GM12878 (cell line): Measurements from ENCODE around the gene REXO1. TPM values are rescaled to one million over a fixed set of nuclear protein-coding genes. Genes with fewer than 3 reads are reported as not detected.

Experiments
- ATF2 ChIP-seq: IDR thresholded peaks from 2 replicates; pipeline ENCODE4 v1.6.1; 2012; ENCODE audit warnings: low read length, inconsistent platforms
- BACH1 ChIP-seq: fragments of 450-650 bp; IDR thresholded peaks from 2 replicates; pipeline ENCODE4 v1.6.1; 2017; ENCODE audit warnings: mild to moderate bottlenecking, borderline replicate concordance
- BCL11A ChIP-seq: IDR thresholded peaks from 2 replicates; pipeline ENCODE4 v1.6.1; 2011; ENCODE audit warnings: low read depth, low read length
- BHLHE40 ChIP-seq, 2 experiments: fragments of 450-650 bp in 1 of 2; IDR thresholded peaks; 2 replicates each; pipeline ENCODE4 v1.6.1; 2011 to 2017; ENCODE audit warnings: low read depth in 2 of 2, borderline replicate concordance in 1 of 2, improper control_type of control experiment in 1 of 2, low read length in 1 of 2, mild to moderate bottlenecking in 1 of 2
- CEBPZ ChIP-seq: fragments of 150-350 bp; IDR thresholded peaks from 2 replicates; pipeline ENCODE4 v1.6.1; 2016; ENCODE audit warnings: low read depth, low read length
- GATAD2B ChIP-seq: fragments of 450-650 bp; conservative IDR thresholded peaks from 2 replicates; pipeline ENCODE4 v1.6.1; 2017; ENCODE audit warnings: low read depth, mild to moderate bottlenecking, moderate library complexity
- IKZF1 ChIP-seq: fragments of 450-650 bp; conservative IDR thresholded peaks from 2 replicates; pipeline ENCODE4 v1.6.1; 2017; ENCODE audit warnings: antibody characterized with exemption, mild to moderate bottlenecking
- MEF2A ChIP-seq: IDR thresholded peaks from 2 replicates; pipeline ENCODE4 v1.6.1; 2011; ENCODE audit warnings: low read depth, mild to moderate bottlenecking, low read length, moderate library complexity; ENCODE audit not compliant: insufficient read depth
- MLLT1 ChIP-seq: fragments of 450-650 bp; IDR thresholded peaks from 2 replicates; pipeline ENCODE4 v1.6.1; 2016; ENCODE audit warnings: mild to moderate bottlenecking
- MTA2 ChIP-seq: fragments of 450-650 bp; IDR thresholded peaks from 2 replicates; pipeline ENCODE4 v1.6.1; 2016; ENCODE audit warnings: low read depth, mild to moderate bottlenecking, moderate library complexity
- NBN ChIP-seq: fragments of 450-650 bp; IDR thresholded peaks from 2 replicates; pipeline ENCODE4 v1.6.1; 2016
- NRF1 ChIP-seq: conservative IDR thresholded peaks from 2 replicates; pipeline ENCODE4 v1.6.1; 2011; ENCODE audit warnings: mild to moderate bottlenecking, low read depth, low read length, improper control_type of control experiment
- RAD51 ChIP-seq: fragments of 450-650 bp; IDR thresholded peaks from 2 replicates; pipeline ENCODE4 v1.6.1; 2016; ENCODE audit warnings: moderate library complexity, mild to moderate bottlenecking, inconsistent platforms
- RB1 ChIP-seq: fragments of 450-650 bp; formaldehyde crosslinking; IDR thresholded peaks from 2 replicates; pipeline ENCODE4 v1.6.1; 2017; ENCODE audit warnings: mild to moderate bottlenecking, borderline replicate concordance
- RELA ChIP-seq: fragments of 450-650 bp; IDR thresholded peaks from 2 replicates; pipeline ENCODE4 v1.8.0; 2014; ENCODE audit warnings: borderline replicate concordance; ENCODE audit not compliant: partially characterized antibody
- SP1 ChIP-seq: IDR thresholded peaks from one replicate; pipeline ENCODE4 v1.6.1; 2011; ENCODE audit warnings: low read depth, low read length
- SPI1 ChIP-seq: IDR thresholded peaks from 2 replicates; pipeline ENCODE4 v1.6.1; 2011; ENCODE audit warnings: low read depth, mild to moderate bottlenecking, low read length, moderate library complexity, borderline replicate concordance; ENCODE audit not compliant: insufficient read depth
- SREBF2 ChIP-seq: IDR thresholded peaks from 2 replicates; pipeline ENCODE4 v1.6.1; 2012; ENCODE audit warnings: mild to moderate bottlenecking, low read length
- ZNF274 ChIP-seq: IDR thresholded peaks from one replicate; pipeline ENCODE4 v1.8.0; 2011; ENCODE audit not compliant: insufficient read length, insufficient read depth
- polyA plus RNA-seq, 11 experiments: library from polyadenylated mRNA; depleted of rRNA in 4 of 11; unstranded in 6 of 11; stranded (reverse) in 5 of 11; fragments of >200 nt; fragmentation: Nextera tagmentation in 4 of 11; fragmentation: Illumina TruSeq in 1 of 11; extraction: Ambion mirVana in 4 of 11; extraction: Trizol in 1 of 11; gene quantifications; 1 replicate in 1 of 11; 2 replicates in 10 of 11; pipeline versions ENCODE4 v1.2.1 to v1.2.3, GENCODE V29; 2011 to 2016; ENCODE audit warnings: inconsistent platforms in 2 of 11, missing spikeins in 2 of 11, low read depth in 1 of 11
- total RNA-seq, 4 experiments: library from RNA; depleted of rRNA in 3 of 4; stranded (reverse); fragments of >200 nt in 3 of 4; fragmentation: Illumina TruSeq in 1 of 4; extraction: Trizol in 1 of 4; gene quantifications; 2 replicates each; pipeline versions ENCODE4 v1.2.1 to v1.2.3, GENCODE V29; 2013 to 2021
- TF ChIP-seq, protein P1 (sequence below): fragments of 450-650 bp; IDR thresholded peaks from 2 replicates; pipeline ENCODE4 v1.6.1; 2017; ENCODE audit warnings: mild to moderate bottlenecking, moderate library complexity

REXO1 gene
- total and polyA plus RNA-seq, 10 of the 15 experiments (the other 5 are each of a cell fraction or from before 2014, with no cell fraction given): 0.03 to 45.2 (median 8.4) TPM

DNA sequence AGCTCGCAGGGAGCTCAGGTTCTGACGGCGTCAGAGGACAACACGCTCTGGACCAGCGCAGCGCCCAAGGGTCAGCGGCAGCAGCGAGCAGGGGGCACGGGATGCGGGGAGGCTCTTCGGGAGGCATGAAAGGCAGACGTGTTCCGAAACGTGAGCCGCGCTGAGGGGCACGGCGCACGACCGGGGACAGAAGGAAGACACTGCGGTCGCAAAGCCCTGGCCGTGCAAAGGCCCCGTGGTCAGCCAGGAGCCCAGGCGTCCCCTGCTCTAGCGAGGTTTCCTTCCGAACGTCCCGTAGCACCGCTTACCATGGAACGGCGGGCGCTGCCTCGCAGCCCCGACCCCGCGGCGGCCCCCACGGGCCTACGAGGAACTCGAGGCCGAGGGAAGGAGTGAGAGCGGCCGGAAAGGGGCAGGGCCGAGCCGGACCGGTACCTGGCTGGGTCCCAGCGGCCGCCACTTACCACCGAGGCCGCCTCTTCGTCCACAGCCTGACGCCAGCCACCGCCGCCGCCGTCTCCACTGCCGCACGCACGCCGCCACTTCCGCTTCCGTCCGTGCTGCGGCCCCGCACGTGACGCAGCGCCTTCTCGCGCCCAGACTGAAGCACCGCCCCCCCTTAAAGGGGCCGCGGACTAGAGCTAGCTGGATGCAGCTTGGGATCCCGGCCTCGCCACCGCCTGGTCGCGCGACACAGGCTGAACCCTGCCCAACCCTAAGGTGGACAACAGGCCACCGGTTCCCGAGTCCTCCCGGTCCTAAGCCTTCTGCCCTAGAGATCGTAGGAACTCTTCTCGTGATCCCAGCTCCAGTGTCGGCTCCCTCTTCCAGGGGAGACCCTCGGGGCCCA, 27.6 kb upstream of the REXO1 start (continued):
- TF ChIP-seq, protein P1, sequence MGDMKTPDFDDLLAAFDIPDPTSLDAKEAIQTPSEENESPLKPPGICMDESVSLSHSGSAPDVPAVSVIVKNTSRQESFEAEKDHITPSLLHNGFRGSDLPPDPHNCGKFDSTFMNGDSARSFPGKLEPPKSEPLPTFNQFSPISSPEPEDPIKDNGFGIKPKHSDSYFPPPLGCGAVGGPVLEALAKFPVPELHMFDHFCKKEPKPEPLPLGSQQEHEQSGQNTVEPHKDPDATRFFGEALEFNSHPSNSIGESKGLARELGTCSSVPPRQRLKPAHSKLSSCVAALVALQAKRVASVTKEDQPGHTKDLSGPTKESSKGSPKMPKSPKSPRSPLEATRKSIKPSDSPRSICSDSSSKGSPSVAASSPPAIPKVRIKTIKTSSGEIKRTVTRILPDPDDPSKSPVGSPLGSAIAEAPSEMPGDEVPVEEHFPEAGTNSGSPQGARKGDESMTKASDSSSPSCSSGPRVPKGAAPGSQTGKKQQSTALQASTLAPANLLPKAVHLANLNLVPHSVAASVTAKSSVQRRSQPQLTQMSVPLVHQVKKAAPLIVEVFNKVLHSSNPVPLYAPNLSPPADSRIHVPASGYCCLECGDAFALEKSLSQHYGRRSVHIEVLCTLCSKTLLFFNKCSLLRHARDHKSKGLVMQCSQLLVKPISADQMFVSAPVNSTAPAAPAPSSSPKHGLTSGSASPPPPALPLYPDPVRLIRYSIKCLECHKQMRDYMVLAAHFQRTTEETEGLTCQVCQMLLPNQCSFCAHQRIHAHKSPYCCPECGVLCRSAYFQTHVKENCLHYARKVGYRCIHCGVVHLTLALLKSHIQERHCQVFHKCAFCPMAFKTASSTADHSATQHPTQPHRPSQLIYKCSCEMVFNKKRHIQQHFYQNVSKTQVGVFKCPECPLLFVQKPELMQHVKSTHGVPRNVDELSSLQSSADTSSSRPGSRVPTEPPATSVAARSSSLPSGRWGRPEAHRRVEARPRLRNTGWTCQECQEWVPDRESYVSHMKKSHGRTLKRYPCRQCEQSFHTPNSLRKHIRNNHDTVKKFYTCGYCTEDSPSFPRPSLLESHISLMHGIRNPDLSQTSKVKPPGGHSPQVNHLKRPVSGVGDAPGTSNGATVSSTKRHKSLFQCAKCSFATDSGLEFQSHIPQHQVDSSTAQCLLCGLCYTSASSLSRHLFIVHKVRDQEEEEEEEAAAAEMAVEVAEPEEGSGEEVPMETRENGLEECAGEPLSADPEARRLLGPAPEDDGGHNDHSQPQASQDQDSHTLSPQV: no peak
- TF ChIP-seq MEF2A: 0 out of 2 replicates have a peak, but pooled peaks have one; percentile 33
- TF ChIP-seq BHLHE40 (IDR thresholded peaks at IDR 0.05; ENCODE audit: borderline replicate concordance in 1 of 2, low read depth in 2 of 2, low read length in 1 of 2): peak; percentile 100
- no peak for TF ChIP-seq MTA2
- no peak for TF ChIP-seq MLLT1
- TF ChIP-seq GATAD2B: peak; percentile 95
- peak; percentile 96 for TF ChIP-seq RELA
- no peak for TF ChIP-seq ZNF274
- TF ChIP-seq ATF2: no peak
- TF ChIP-seq RB1: peak; percentile 91
- TF ChIP-seq BCL11A: no peak
- peak; percentile 80 for TF ChIP-seq SP1
- peak; percentile 74 for TF ChIP-seq SPI1
- TF ChIP-seq SREBF2: 0 out of 2 replicates have a peak, but pooled peaks have one; percentile 30
- TF ChIP-seq CEBPZ: no peak
- 0 out of 2 replicates have a peak, but pooled peaks have one; percentile 45 for TF ChIP-seq NBN
- TF ChIP-seq NRF1: no peak
- peak; percentile 93 for TF ChIP-seq BACH1
- TF ChIP-seq RAD51: peak; percentile 87
- TF ChIP-seq IKZF1: peak; percentile 87
